ENCODE data around the gene C16orf54.

DNA sequence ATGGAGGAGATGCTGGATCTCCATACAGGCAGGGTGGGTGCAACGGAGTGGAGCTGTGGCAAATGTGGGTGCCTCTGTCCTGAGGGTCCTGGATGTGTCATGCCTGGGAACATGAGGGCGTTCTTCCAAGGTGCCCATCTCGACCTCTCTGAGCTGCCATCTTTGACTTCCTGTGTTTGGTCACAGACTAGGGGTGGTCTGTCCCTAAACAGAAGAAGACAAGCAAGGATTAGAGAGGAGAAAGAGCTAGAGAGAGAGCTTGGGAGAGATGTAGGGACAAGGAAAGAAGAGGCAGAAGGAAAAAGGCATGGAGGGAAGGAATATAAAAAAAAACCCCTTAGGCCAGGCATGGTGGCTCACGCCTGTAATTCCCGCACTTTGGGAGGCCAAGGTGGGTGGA, 28.9 kb upstream of the C16orf54 start:
- TF ChIP-seq, protein P1, sequence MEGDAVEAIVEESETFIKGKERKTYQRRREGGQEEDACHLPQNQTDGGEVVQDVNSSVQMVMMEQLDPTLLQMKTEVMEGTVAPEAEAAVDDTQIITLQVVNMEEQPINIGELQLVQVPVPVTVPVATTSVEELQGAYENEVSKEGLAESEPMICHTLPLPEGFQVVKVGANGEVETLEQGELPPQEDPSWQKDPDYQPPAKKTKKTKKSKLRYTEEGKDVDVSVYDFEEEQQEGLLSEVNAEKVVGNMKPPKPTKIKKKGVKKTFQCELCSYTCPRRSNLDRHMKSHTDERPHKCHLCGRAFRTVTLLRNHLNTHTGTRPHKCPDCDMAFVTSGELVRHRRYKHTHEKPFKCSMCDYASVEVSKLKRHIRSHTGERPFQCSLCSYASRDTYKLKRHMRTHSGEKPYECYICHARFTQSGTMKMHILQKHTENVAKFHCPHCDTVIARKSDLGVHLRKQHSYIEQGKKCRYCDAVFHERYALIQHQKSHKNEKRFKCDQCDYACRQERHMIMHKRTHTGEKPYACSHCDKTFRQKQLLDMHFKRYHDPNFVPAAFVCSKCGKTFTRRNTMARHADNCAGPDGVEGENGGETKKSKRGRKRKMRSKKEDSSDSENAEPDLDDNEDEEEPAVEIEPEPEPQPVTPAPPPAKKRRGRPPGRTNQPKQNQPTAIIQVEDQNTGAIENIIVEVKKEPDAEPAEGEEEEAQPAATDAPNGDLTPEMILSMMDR (IDR thresholded peaks at IDR 0.05; ENCODE audit: borderline replicate concordance, extremely low read depth, low read length, poor library complexity, severe bottlenecking), result no peak
- TF ChIP-seq EZH2 (IDR thresholded peaks at IDR 0.05; ENCODE audit: borderline replicate concordance, low read depth, low read length, severe bottlenecking), result no peak

Data from DND-41 (cell line).